Measurements from ENCODE around the gene PSD. TPM values are rescaled to one million over a fixed set of nuclear protein-coding genes. Genes with fewer than 3 reads are reported as not detected.

PSD gene
- total and polyA plus RNA-seq, 9 of the 15 experiments (the other 6 are each of a cell fraction or from before 2014, with no cell fraction given) = 0.11 to 1.7 (median 0.54) TPM; not detected in 2

- CTCF ChIA-PET (ENCODE audit: low intra/inter-chr PET ratio) = interaction anchor here (0.6 to 1.1 kb wide), 2 partner anchors 30 to 162 kb away, joined by 3 to 4 read pairs; no protein-coding TSS in a partner anchor
Measured at GRCh38 chr10:102423372-102423968, 4.9 kb upstream of the PSD start.

More at GRCh38 chr10:102423372-102423968, 4.9 kb upstream of the PSD start:
- POLR2A ChIA-PET = interaction anchor here (0.6 to 5.3 kb wide), 7 partner anchors 8 to 56 kb away, joined by 3 to 34 read pairs (median 5); partner anchors contain the start of gene CUEDC2
- H2AFZ ChIP-seq (ENCODE audit: low read depth, low read length) = no peak overlapping the region
- H3K36me3 ChIP-seq (ENCODE audit: control insufficient read depth, insufficient read depth, low read length) = peaks cover 17% of the 10 kb centered on the region; the same call in 2 of the 3 replicates
- peak overlapping the region; percentile 65 to 96 for H3K9ac ChIP-seq (ENCODE audit: insufficient read depth in 1 of 2, low read depth in 2 of 2, low read length in 2 of 2)
- no peaks in the 10 kb centered on the region for H3K9me1 ChIP-seq (ENCODE audit: control insufficient read depth, insufficient read depth, low read length)
- BruUV-seq (replicated peaks) = TSS peak; percentile 32
- TF ChIP-seq KHSRP (IDR thresholded peaks at IDR 0.05) (no peak), BRF1 (IDR thresholded peaks at IDR 0.05; ENCODE audit: borderline replicate concordance, extremely low read depth, insufficient read length) (no peak), GATAD2A (IDR thresholded peaks at IDR 0.05) (no peak), NR4A1 (CRISPR knock-in tag; IDR thresholded peaks at IDR 0.05) (no peak), NR4A1 (tag; IDR thresholded peaks at IDR 0.05) (no peak), ARID3A (IDR thresholded peaks at IDR 0.05; ENCODE audit: borderline replicate concordance, low read depth, low read length) (no peak), ZFP30 (CRISPR knock-in tag; IDR thresholded peaks at IDR 0.05; ENCODE audit: borderline replicate concordance) (no peak), NUFIP1 (IDR thresholded peaks at IDR 0.05; ENCODE audit: partially characterized antibody) (no peak), ZNF785 (CRISPR knock-in tag; IDR thresholded peaks at IDR 0.05) (no peak), ZBTB7A (IDR thresholded peaks at IDR 0.05; ENCODE audit: borderline replicate concordance, control insufficient read depth, low read depth, low read length) (no peak), U2AF2 (optimal IDR thresholded peaks at IDR 0.05; ENCODE audit: low read depth, low read length) (no peak)
- TF ChIP-seq, protein P1, sequence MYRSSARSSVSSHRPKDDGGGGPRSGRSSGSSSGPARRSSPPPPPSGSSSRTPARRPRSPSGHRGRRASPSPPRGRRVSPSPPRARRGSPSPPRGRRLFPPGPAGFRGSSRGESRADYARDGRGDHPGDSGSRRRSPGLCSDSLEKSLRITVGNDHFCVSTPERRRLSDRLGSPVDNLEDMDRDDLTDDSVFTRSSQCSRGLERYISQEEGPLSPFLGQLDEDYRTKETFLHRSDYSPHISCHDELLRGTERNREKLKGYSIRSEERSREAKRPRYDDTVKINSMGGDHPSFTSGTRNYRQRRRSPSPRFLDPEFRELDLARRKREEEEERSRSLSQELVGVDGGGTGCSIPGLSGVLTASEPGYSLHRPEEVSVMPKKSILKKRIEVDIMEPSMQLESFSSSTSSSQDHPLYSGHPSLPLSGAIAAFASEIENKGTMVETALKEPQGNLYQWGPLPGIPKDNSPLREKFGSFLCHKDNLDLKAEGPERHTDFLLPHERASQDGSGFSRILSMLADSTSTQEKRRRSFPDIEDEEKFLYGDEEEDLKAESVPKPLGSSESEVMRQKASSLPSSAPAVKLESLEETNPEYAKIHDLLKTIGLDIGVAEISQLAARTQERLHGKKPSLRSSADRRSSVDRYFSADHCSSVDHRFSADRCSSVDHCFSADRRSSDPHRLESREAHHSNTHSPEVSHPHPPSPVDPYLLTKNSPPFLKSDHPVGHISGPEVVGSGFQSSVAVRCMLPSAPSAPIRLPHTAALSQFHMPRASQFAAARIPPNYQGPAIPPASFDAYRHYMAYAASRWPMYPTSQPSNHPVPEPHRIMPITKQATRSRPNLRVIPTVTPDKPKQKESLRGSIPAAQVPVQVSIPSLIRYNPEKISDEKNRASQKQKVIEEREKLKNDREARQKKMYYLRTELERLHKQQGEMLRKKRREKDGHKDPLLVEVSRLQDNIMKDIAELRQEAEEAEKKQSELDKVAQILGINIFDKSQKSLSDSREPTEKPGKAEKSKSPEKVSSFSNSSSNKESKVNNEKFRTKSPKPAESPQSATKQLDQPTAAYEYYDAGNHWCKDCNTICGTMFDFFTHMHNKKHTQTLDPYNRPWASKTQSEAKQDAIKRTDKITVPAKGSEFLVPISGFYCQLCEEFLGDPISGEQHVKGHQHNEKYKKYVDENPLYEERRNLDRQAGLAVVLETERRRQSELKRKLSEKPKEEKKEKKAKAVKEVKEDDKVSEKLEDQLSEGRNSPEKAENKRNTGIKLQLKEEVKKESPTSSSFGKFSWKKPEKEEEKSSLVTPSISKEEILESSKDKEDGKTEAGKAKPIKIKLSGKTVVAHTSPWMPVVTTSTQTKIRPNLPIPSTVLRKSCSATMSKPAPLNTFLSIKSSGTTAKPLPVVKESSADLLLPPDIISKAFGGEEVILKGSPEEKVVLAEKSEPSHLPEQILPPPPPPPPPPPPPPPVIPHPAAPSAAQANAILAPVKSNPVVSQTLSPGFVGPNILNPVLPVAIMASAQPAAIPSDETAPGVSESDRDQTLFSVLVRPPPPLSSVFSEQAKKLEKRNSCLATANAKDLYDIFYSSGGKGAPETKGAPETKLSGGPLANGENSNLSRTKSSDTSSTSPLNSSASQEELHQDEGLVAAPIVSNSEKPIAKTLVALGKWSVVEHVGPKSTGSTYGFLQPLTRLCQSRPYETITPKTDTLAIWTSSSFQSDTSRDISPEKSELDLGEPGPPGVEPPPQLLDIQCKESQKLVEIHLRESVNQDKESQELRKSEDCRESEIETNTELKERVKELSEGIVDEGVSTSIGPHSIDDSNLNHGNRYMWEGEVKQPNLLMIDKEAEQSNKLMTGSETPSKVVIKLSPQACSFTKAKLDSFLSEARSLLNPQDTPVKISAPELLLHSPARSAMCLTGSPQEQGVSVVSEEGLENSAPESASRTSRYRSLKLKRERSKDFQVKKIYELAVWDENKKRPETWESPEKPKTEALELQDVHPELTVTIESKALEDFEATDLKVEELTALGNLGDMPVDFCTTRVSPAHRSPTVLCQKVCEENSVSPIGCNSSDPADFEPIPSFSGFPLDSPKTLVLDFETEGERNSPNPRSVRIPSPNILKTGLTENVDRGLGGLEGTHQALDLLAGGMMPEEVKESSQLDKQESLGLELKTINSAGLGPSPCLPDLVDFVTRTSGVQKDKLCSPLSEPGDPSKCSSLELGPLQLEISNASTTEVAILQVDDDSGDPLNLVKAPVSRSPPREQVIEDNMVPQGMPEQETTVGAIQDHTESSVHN (IDR thresholded peaks at IDR 0.05; ENCODE audit: borderline replicate concordance in 1 of 2, low read depth in 1 of 2) = no peak
- peaks cover 25% of the 10 kb centered on the region for H3K79me2 ChIP-seq (ENCODE audit: control insufficient read depth, insufficient read depth, low read length)
- ATAC-seq (no peak), FAIRE-seq (no peak), DNase-seq (ENCODE audit: extremely low read depth in 1 of 4, low spot score in 3 of 4) (no peak)
- peak overlapping the region; percentile 74; the same call in 1 of the 2 replicates for H3K4me2 ChIP-seq (ENCODE audit: insufficient read depth, low read length)
- H3K27ac ChIP-seq (ENCODE audit: extremely low read depth, low read depth, low read length) = peak overlapping the region; percentile 80; the same call in 2 of the 3 replicates
- H3K9me3 ChIP-seq (replicated peaks; ENCODE audit: control insufficient read depth, insufficient read depth, low read depth, low read length) = no peaks in the 10 kb centered on the region
- peaks cover 12 to 50% of the 10 kb centered on the region in 2 experiments; a peak in 4 of 5 replicates for H3K4me1 ChIP-seq (replicated peaks in 1 of 2; ENCODE audit: control insufficient read depth in 2 of 2, insufficient read depth in 2 of 2, low read length in 2 of 2)
- 77% methylated on average over 6 of the region's 13 CpGs for WGBS (ENCODE audit: insufficient coverage, low coverage, missing lambda C conversion rate)
- intact Hi-C loops (cut with micrococcal nuclease) = loop anchor here (5.0 kb wide), 1 partner anchor 39 kb away; no protein-coding TSS in a partner anchor
- no peaks in the 10 kb centered on the region for H3K27me3 ChIP-seq (ENCODE audit: control insufficient read depth in 2 of 2, insufficient read depth in 2 of 2, low read length in 2 of 2)
- H4K20me1 ChIP-seq (replicated peaks; ENCODE audit: control insufficient read depth, insufficient read depth, low read length) = no peaks in the 10 kb centered on the region
- in situ Hi-C loops (cut with MboI) = no loop called here
- H3K4me3 ChIP-seq = no peak overlapping the region
